Colonic mucosa (tissue), 4 donors: ENCODE data around the gene AADAC. TPM values are rescaled to one million over a fixed set of nuclear protein-coding genes. Genes with fewer than 3 reads are reported as not detected.

ENCODE experiments used
- DNase-seq: peaks from one replicate; pipeline ENCODE4 v3.0.0-alpha.2; 2020
- H3K27ac ChIP-seq: fragments of 200-600 bp; one replicate; pipeline ENCODE4 v1.8.0; 2021
- H3K27me3 ChIP-seq: fragments of 200-600 bp; one replicate; pipeline ENCODE4 v1.8.0; 2021
- H3K36me3 ChIP-seq: fragments of 200-600 bp; one replicate; pipeline ENCODE4 v1.8.0; 2021
- H3K4me1 ChIP-seq: fragments of 200-600 bp; one replicate; pipeline ENCODE4 v1.8.0; 2021; ENCODE audit warnings: mild to moderate bottlenecking
- H3K4me3 ChIP-seq: fragments of 200-600 bp; one replicate; pipeline ENCODE4 v1.8.0; 2021
- H3K9ac ChIP-seq, 2 donors: one replicate each; pipeline ENCODE4 v1.7.0; 2013; ENCODE audit warnings: control low read depth in 2 of 2, low read depth in 2 of 2, low read length in 2 of 2
- H3K9me3 ChIP-seq: fragments of 200-600 bp; one replicate; pipeline ENCODE4 v1.8.0; 2021
- CTCF ChIP-seq: fragments of 200-600 bp; IDR thresholded peaks from one replicate; pipeline ENCODE4 v1.8.0; 2022; ENCODE audit warnings: antibody characterized with exemption, mild to moderate bottlenecking
- intact Hi-C: fragments of 100-400 bp; cut with DNase I; formaldehyde crosslinking; loops from one replicate; pipeline ENCODE4 v1.14.1; 2022
- total RNA-seq, 2 donors: library from RNA; stranded (reverse); fragmentation: NEBNext Ultra II Directional in 1 of 2; extraction: Animal tissue kit (Norgen Biotek cat#: 25700) in 1 of 2; gene quantifications; one replicate each; pipeline ENCODE4 v1.2.1, GENCODE V29; 2021
- donor health status: healthy.
- donor health status: DM: no; HTN: no; CAD: no.
- donor health status: DM: no; HTN: no; CAD: no.

Gene AADAC
- total RNA-seq, 2 donors from 2014 or later, result 0.15 TPM; not detected in 1

DNA sequence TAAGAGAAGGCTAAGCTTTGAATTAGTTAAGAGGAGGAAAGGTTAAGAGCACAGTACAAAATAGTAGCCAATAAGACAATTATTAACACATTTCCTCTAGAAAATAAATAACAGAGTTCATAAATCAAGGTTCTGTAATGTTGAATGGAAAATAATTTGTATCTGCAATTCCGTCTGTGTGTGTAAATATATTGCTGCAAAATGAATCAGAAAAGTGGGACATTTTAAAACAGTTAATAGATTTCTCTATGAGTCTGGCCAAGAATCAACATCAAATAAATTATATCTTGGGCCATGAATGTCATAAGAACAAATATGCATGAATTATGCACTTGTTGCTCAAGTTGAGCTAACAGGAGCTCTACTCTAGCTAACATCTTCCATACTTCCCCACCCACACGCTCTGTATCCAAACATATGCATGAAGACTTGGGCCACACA is 45.3 kb downstream of the AADAC start:
- no peak for TF ChIP-seq CTCF
- Histone ChIP-seq H3K4me1 (no peaks in the 10 kb centered on the region), H3K9me3 (no peaks in the 10 kb centered on the region), H3K27ac (no peak overlapping the region), H3K27me3 (no peaks in the 10 kb centered on the region), H3K36me3 (no peaks in the 10 kb centered on the region), H3K9ac (no peak overlapping the region), H3K4me3 (no peak overlapping the region)
- intact Hi-C loops, result no loop called here
- DNase-seq, result no peak

DNA sequence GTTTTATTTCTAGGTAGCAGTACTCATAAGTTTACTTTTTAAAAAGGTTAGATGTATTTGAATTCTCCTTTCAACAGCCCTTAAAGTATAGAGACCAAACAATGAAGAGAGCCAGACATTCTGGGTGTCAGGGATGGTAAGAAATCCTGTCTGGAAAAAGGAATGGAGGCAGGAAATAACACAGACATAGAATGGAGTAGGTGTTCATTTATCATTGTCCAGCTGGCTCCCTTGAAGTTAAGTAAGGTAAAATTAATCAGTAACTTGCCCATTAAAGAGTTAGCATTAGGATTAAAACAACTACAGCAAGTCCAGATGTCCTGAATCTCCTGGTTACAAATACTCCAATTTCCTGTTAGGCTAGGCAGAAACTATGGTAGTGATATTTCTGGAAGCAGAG is 46.0 kb downstream of the AADAC start:
- Histone ChIP-seq H3K4me3 (no peak overlapping the region), H3K27me3 (no peaks in the 10 kb centered on the region), H3K9ac (no peak overlapping the region), H3K27ac (no peak overlapping the region), H3K36me3 (no peaks in the 10 kb centered on the region), H3K4me1 (no peaks in the 10 kb centered on the region), H3K9me3 (no peaks in the 10 kb centered on the region)
- intact Hi-C loops, result no loop called here
- TF ChIP-seq CTCF, result no peak
- DNase-seq, result no peak

- Histone ChIP-seq H3K4me3 (no peak overlapping the region), H3K27ac (no peak overlapping the region), H3K27me3 (no peaks in the 10 kb centered on the region), H3K9ac (no peak overlapping the region), H3K36me3 (no peaks in the 10 kb centered on the region), H3K4me1 (no peaks in the 10 kb centered on the region), H3K9me3 (no peaks in the 10 kb centered on the region)
- intact Hi-C loops, result no loop called here
- no peak for DNase-seq
- TF ChIP-seq CTCF, result no peak
These were observed 49.7 kb downstream of the AADAC start for GRCh38 chr3:151863611-151864010.

DNA sequence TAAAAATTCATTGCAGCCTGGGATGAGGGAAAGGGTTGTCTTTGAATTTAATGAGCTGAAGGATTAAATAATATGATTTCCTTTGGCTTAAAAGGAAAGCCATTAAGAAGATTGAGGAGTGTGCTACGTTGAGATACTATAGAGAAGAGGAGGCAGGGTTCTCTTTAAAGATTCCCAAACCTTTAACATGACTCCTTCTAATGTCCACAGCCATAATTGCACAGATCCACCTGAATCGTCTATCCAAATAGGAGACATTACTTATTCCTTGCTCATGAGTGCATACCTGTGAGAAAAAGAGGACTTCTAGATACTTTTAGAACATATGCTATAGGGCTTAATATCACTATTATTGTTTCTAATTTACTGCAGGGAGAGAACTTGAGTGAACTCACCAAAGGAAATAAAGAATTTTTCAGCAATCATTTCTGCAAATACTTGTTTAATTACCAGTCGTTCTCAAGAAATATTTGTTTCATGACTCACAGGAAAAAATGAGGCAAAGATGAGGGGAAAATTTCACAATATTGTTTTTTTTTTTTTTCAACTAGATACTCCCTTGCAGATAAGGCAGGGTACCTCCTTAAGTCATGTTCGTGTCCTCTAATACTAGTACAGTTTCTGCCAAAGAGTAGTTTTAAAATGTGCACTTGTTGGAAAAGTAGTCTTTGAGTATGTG is 50.6 kb downstream of the AADAC start:
- H3K9me3 ChIP-seq, result no peaks in the 10 kb centered on the region
- no peak overlapping the region for H3K9ac ChIP-seq
- intact Hi-C loops, result no loop called here
- H3K4me1 ChIP-seq, result no peaks in the 10 kb centered on the region
- no peak overlapping the region for H3K4me3 ChIP-seq
- H3K27ac ChIP-seq, result no peak overlapping the region
- no peaks in the 10 kb centered on the region for H3K27me3 ChIP-seq
- no peak for DNase-seq
- H3K36me3 ChIP-seq, result no peaks in the 10 kb centered on the region
- TF ChIP-seq CTCF, result no peak

- intact Hi-C loops, result no loop called here
- H3K27me3 ChIP-seq, result no peaks in the 10 kb centered on the region
- H3K4me1 ChIP-seq, result no peaks in the 10 kb centered on the region
- no peaks in the 10 kb centered on the region for H3K36me3 ChIP-seq
- no peak for DNase-seq
- H3K9ac ChIP-seq, result no peak overlapping the region
- no peak overlapping the region for H3K27ac ChIP-seq
- H3K9me3 ChIP-seq, result no peaks in the 10 kb centered on the region
- no peak overlapping the region for H3K4me3 ChIP-seq
- no peak for TF ChIP-seq CTCF
These were observed 52.9 kb downstream of the AADAC start for GRCh38 chr3:151866711-151867410.
